K562 (cell line): Measurements from ENCODE around the gene PHF21A. TPM values are rescaled to one million over a fixed set of nuclear protein-coding genes. Genes with fewer than 3 reads are reported as not detected.
A peak's percentile ranks its signal among the peaks of the same experiment; 100 is the strongest.

Experiments used
- ATAC-seq: fragments of 200-7000 bp; cut with Tn5 transposase; 3 replicates; pipeline ENCODE4 v1.9.1; 2020; ENCODE audit warnings: moderate library complexity
- BruUV-seq: library from RNA; stranded (reverse); fragments of 400-500 nt; replicated peaks from 2 replicates; lab custom pipeline; 2021; lab: Mats Ljungman, UMichigan
- CTCF ChIA-PET: fragments of 300-600 bp; formaldehyde crosslinking; extraction: SDS; loops from one replicate; lab custom pipeline; 2021; ENCODE audit warnings: low intra/inter-chr PET ratio; lab: Yijun Ruan, JAX
- POLR2A ChIA-PET: fragments of 300-600, 350-650 bp; sonication (Branson Sonifier 250); formaldehyde crosslinking; extraction: SDS; loops from one replicate; lab custom pipeline; 2021; ENCODE audit warnings: antibody characterized with exemption, inconsistent platforms; lab: Yijun Ruan, JAX
- DNase-seq, 4 experiments: peaks; one replicate each; pipeline versions ENCODE4 v3.0.0 to v3.0.0-alpha.2; 2011 to 2018; ENCODE audit warnings: low spot score in 3 of 4, mixed read lengths in 3 of 4; ENCODE audit errors: extremely low read depth in 1 of 4
- FAIRE-seq: peaks from 2 replicates; lab custom pipeline; 2011; peaks lifted over from hg19 to GRCh38; lab: Jason Lieb, UNC
- H2AFZ ChIP-seq: 2 replicates; pipeline ENCODE4 v1.6.0; 2011; ENCODE audit warnings: low read depth, low read length, control low read depth, inconsistent platforms
- H3K27ac ChIP-seq: fragments of 200-600 bp; 3 replicates; pipeline ENCODE4 v1.8.0; 2011; ENCODE audit warnings: low read depth, mild to moderate bottlenecking, control low read depth, inconsistent platforms, low read length, moderate library complexity, mixed read lengths; ENCODE audit errors: extremely low read depth
- H3K27me3 ChIP-seq, 2 experiments: fragments of 300-600 bp in 1 of 2; 2 replicates in 1 of 2; 3 replicates in 1 of 2; pipeline versions ENCODE4 v1.6.0 to v1.8.0; 2011; ENCODE audit warnings: inconsistent platforms in 2 of 2, low read length in 2 of 2, mild to moderate bottlenecking in 1 of 2, mixed read lengths in 1 of 2, moderate library complexity in 1 of 2; ENCODE audit not compliant: control insufficient read depth in 2 of 2, insufficient read depth in 2 of 2
- H3K36me3 ChIP-seq: fragments of 300-600 bp; 3 replicates; pipeline ENCODE4 v1.8.0; 2011; ENCODE audit warnings: mild to moderate bottlenecking, low read length, inconsistent platforms; ENCODE audit not compliant: control insufficient read depth, insufficient read depth
- H3K4me1 ChIP-seq, 2 experiments: fragments of 200-600 bp in 1 of 2; replicated peaks in 1 of 2; 2 replicates in 1 of 2; 3 replicates in 1 of 2; pipeline versions ENCODE4 v1.5.1 to v1.8.0; 2011; ENCODE audit warnings: inconsistent platforms in 2 of 2, low read length in 2 of 2, mild to moderate bottlenecking in 1 of 2, mixed read lengths in 1 of 2, moderate library complexity in 1 of 2; ENCODE audit not compliant: control insufficient read depth in 2 of 2, insufficient read depth in 2 of 2
- H3K4me2 ChIP-seq: 2 replicates; pipeline ENCODE4 v1.6.1; 2011; ENCODE audit warnings: low read length, control low read depth, inconsistent platforms, mixed read lengths; ENCODE audit not compliant: insufficient read depth
- H3K4me3 ChIP-seq: fragments of 200-600 bp; sonication (generic), shearing (Covaris generic); 2 replicates; pipeline ENCODE4 v1.5.1; 2016; ENCODE audit warnings: control low read depth, inconsistent platforms
- H3K79me2 ChIP-seq: fragments of 200-600 bp; 3 replicates; pipeline ENCODE4 v1.8.0; 2011; ENCODE audit warnings: low read length, inconsistent platforms; ENCODE audit not compliant: control insufficient read depth, insufficient read depth
- H3K9ac ChIP-seq, 2 experiments: 2 replicates each; pipeline versions ENCODE4 v1.6.0 to v1.6.1; 2011; ENCODE audit warnings: low read depth in 2 of 2, low read length in 2 of 2, control low read depth in 1 of 2, inconsistent platforms in 1 of 2, mild to moderate bottlenecking in 1 of 2, mixed read lengths in 1 of 2; ENCODE audit not compliant: insufficient read depth in 1 of 2
- H3K9me1 ChIP-seq: one replicate; pipeline ENCODE4 v1.6.0; 2011; ENCODE audit warnings: inconsistent platforms, mild to moderate bottlenecking, low read length, moderate library complexity; ENCODE audit not compliant: control insufficient read depth, insufficient read depth
- H3K9me3 ChIP-seq: replicated peaks from 2 replicates; pipeline ENCODE4 v1.5.1; 2011; ENCODE audit warnings: low read depth, low read length, inconsistent platforms; ENCODE audit not compliant: control insufficient read depth, insufficient read depth
- H4K20me1 ChIP-seq: replicated peaks from 2 replicates; pipeline ENCODE4 v1.6.1; 2011; ENCODE audit warnings: low read length, inconsistent platforms, mixed read lengths; ENCODE audit not compliant: control insufficient read depth, insufficient read depth
- BDP1 ChIP-seq: IDR thresholded peaks from 3 replicates; pipeline ENCODE4 v1.6.1; 2011; ENCODE audit not compliant: insufficient read length, insufficient read depth
- BRF1 ChIP-seq: IDR thresholded peaks from 3 replicates; pipeline ENCODE4 v1.6.1; 2011; ENCODE audit warnings: borderline replicate concordance, mild to moderate bottlenecking; ENCODE audit not compliant: insufficient read length; ENCODE audit errors: extremely low read depth
- CBFA2T3 ChIP-seq: fragments of 450-650 bp; IDR thresholded peaks from 2 replicates; pipeline ENCODE4 v1.6.1; 2017
- DNMT1 ChIP-seq: fragments of 450-650 bp; IDR thresholded peaks from 2 replicates; pipeline ENCODE4 v1.6.1; 2016; ENCODE audit warnings: antibody characterized with exemption, mild to moderate bottlenecking
- ETS2 ChIP-seq: IDR thresholded peaks from 2 replicates; pipeline ENCODE4 v1.6.1; 2016; ENCODE audit warnings: borderline replicate concordance, missing genetic modification characterization, mild to moderate bottlenecking, moderate library complexity, missing compliant biosample characterization; ENCODE audit not compliant: poor library complexity, severe bottlenecking
- HSF4 ChIP-seq: fragments of 250-450 bp; sonication (Bioruptor Pico); IDR thresholded peaks from 2 replicates; pipeline ENCODE4 v2.1.2; 2022; ENCODE audit warnings: mild to moderate bottlenecking, moderate library complexity, borderline replicate concordance
- KDM2B ChIP-seq: fragments of 250-450 bp; sonication (Bioruptor Pico); IDR thresholded peaks from 2 replicates; pipeline ENCODE4 v1.8.0; 2021; ENCODE audit warnings: mild to moderate bottlenecking, moderate library complexity
- MTA1 ChIP-seq: fragments of 450-650 bp; IDR thresholded peaks from 2 replicates; pipeline ENCODE4 v1.6.1; 2017; ENCODE audit warnings: borderline replicate concordance
- NUFIP1 ChIP-seq: fragments of 450-650 bp; IDR thresholded peaks from 2 replicates; pipeline ENCODE4 v1.6.1; 2018; ENCODE audit not compliant: partially characterized antibody
- PHB2 ChIP-seq: fragments of 450-650 bp; IDR thresholded peaks from 2 replicates; pipeline ENCODE4 v1.6.1; 2017; ENCODE audit warnings: low read depth
- RBBP5 ChIP-seq: fragments of 200-600 bp; sonication (generic); IDR thresholded peaks from 2 replicates; pipeline ENCODE4 v1.6.1; 2012; ENCODE audit warnings: borderline replicate concordance, mild to moderate bottlenecking, low read length, control low read depth, inconsistent platforms; ENCODE audit not compliant: insufficient read depth, poor library complexity, severe bottlenecking
- RBFOX2 ChIP-seq: fragments of 200-400 bp; formaldehyde crosslinking; IDR thresholded peaks from 2 replicates; pipeline ENCODE4 v1.6.1; 2017; ENCODE audit warnings: low read depth, mild to moderate bottlenecking, low read length, moderate library complexity
- SFPQ ChIP-seq: fragments of 200-400 bp; formaldehyde crosslinking; IDR thresholded peaks from 2 replicates; pipeline ENCODE4 v1.6.1; 2017; ENCODE audit warnings: mild to moderate bottlenecking, low read depth, low read length, moderate library complexity
- SIN3A ChIP-seq, 2 experiments: fragments of 150-350 bp in 1 of 2; IDR thresholded peaks; 2 replicates each; pipeline ENCODE4 v1.6.1; 2011 to 2016; ENCODE audit warnings: borderline replicate concordance in 2 of 2, low read depth in 2 of 2, low read length in 2 of 2, mild to moderate bottlenecking in 2 of 2, moderate library complexity in 2 of 2; ENCODE audit not compliant: control insufficient read depth in 1 of 2
- SMARCA4 ChIP-seq: fragments of 450-650 bp; IDR thresholded peaks from 2 replicates; pipeline ENCODE4 v1.6.1; 2016
- TAL1 ChIP-seq: fragments of 450-650 bp; IDR thresholded peaks from 2 replicates; pipeline ENCODE4 v1.6.1; 2016; ENCODE audit warnings: mild to moderate bottlenecking
- TBP ChIP-seq: optimal IDR thresholded peaks from 2 replicates; pipeline ENCODE3; 2011; ENCODE audit warnings: low read depth, low read length, improper control_type of control experiment
- ZNF384 ChIP-seq: IDR thresholded peaks from 2 replicates; pipeline ENCODE4 v1.6.1; 2012; ENCODE audit warnings: low read depth, low read length, improper control_type of control experiment
- WGBS: fragments of 100-300 bp; shearing (Covaris generic); methylation state at CpG from one replicate; pipeline ENCODE4 v1.1.6; 2016; ENCODE audit warnings: low coverage, mixed read lengths; ENCODE audit not compliant: insufficient coverage; ENCODE audit errors: missing lambda C conversion rate; 5-methylcytosine and 5-hydroxymethylcytosine counted together
- in situ Hi-C: fragments of 300-500 bp; cut with MboI; formaldehyde crosslinking; loops from 4 replicates; pipeline ENCODE4 v1.15.0; 2018; ENCODE audit warnings: inconsistent platforms, mixed read lengths
- intact Hi-C: fragments of 100-400 bp; cut with micrococcal nuclease; formaldehyde crosslinking; loops from 2 replicates; pipeline ENCODE4 v1.14.2; 2022
- polyA plus RNA-seq, 8 experiments: library from polyadenylated mRNA; depleted of rRNA in 4 of 8; stranded (reverse) in 5 of 8; unstranded in 3 of 8; fragments of >200 nt; fragmentation: Nextera tagmentation in 2 of 8; fragmentation: Illumina TruSeq in 1 of 8; extraction: Ambion mirVana in 2 of 8; extraction: Trizol in 1 of 8; gene quantifications; 2 replicates each; pipeline versions ENCODE4 v1.2.1 to v1.2.3, GENCODE V29; 2011 to 2014; ENCODE audit warnings: inconsistent platforms in 1 of 8, missing spikeins in 1 of 8
- total RNA-seq, 7 experiments: library from RNA; depleted of rRNA in 6 of 7; stranded (reverse); fragments of >200 nt in 6 of 7; fragmentation: Illumina TruSeq in 2 of 7; extraction: Trizol in 2 of 7; gene quantifications; 2 replicates each; pipeline versions ENCODE4 v1.2.1 to v1.2.3, GENCODE V29; 2011 to 2021; ENCODE audit warnings: low replicate concordance in 1 of 7

PHF21A gene
- total and polyA plus RNA-seq, 9 of the 15 experiments (the other 6 are each of a cell fraction or from before 2014, with no cell fraction given): 1.5 to 32.4 (median 10.7) TPM

- under 1% methylated on average over 21 of the region's 56 CpGs for WGBS
- Histone ChIP-seq H3K4me1 (peaks cover 10 to 13% of the 10 kb centered on the region in 2 experiments; a peak in 4 of 5 replicates), H3K9me3 (no peaks in the 10 kb centered on the region), H3K79me2 (peaks cover 63% of the 10 kb centered on the region), H3K4me3 (peak overlapping the region; percentile 79), H3K27ac (peak overlapping the region; percentile 67), H2AFZ (peak overlapping the region; percentile 69), H4K20me1 (no peaks in the 10 kb centered on the region), H3K9ac (peak overlapping the region; percentile 51 to 91), H3K4me2 (peak overlapping the region; percentile 83), H3K36me3 (no peaks in the 10 kb centered on the region), H3K9me1 (no peaks in the 10 kb centered on the region), H3K27me3 (no peaks in the 10 kb centered on the region)
- ChIA-PET POLR2A (interaction anchor here (0.6 to 1.9 kb wide), 5 partner anchors 17 to 188 kb away, joined by 3 to 13 read pairs (median 3); no protein-coding TSS in a partner anchor), CTCF (interaction anchor here (0.6 to 0.7 kb wide), 2 partner anchors 12 to 585 kb away, joined by 3 to 4 read pairs; no protein-coding TSS in a partner anchor)
- TSS peak; percentile 50 for BruUV-seq
- in situ Hi-C loops: no loop called here
- peak; percentile 32 for FAIRE-seq
- intact Hi-C loops: loop anchor here (5.0 kb wide), 3 partner anchors 42 to 178 kb away; no protein-coding TSS in a partner anchor
- ATAC-seq: peak; percentile 8
- peak; percentile 44 to 62 (median 56) for DNase-seq
- TF ChIP-seq BRF1 (no peak), NUFIP1 (no peak), KDM2B (no peak), DNMT1 (no peak), RBBP5 (peak; percentile 79), CBFA2T3 (0 out of 2 replicates have a peak, but pooled peaks have one; percentile 10), ETS2 (tag) (no peak), BDP1 (no peak), SFPQ (no peak), HSF4 (CRISPR knock-in tag) (no peak), MTA1 (0 out of 2 replicates have a peak, but pooled peaks have one; percentile 36), RBFOX2 (peak; percentile 40), PHB2 (no peak), SIN3A (IDR thresholded peaks at IDR 0.05; ENCODE audit: borderline replicate concordance in 2 of 2, control insufficient read depth in 1 of 2, low read depth in 2 of 2, low read length in 2 of 2) (0 out of 4 replicates have a peak, but pooled peaks of 1 of the 2 experiments have one; percentile 40), TBP (no peak), SMARCA4 (peak; percentile 25; the same call in 1 of the 2 replicates), ZNF384 (peak; percentile 59), TAL1 (no peak)
Measured at GRCh38 chr11:46119352-46120216, 1.7 kb downstream of the PHF21A start.
